NCI-H187 (cell line): ENCODE measurements around the gene DNMT3B.
"Not testable (repeated sequence)": the region's sequence is repeated elsewhere in the genome, so short reads cannot be mapped to it uniquely, and the experiment has no call there.

ENCODE experiments used
- DNase-seq, 2 experiments: peaks; one replicate each; lab custom pipeline; 2025; lab: John Stamatoyannopoulos, UW

Gene DNMT3B

GRCh38 chr20:32763202-32764004, 1.2 kb downstream of the DNMT3B start:
- no peak for DNase-seq

GRCh38 chr20:32764005-32764960, 2.1 kb downstream of the DNMT3B start:
- DNase-seq: no peak

- not testable (repeated sequence) for DNase-seq
These were observed 3.2 kb downstream of the DNMT3B start for GRCh38 chr20:32765230-32765875.

- no peak for DNase-seq
These were observed 5.4 kb downstream of the DNMT3B start for GRCh38 chr20:32767418-32768198.

- no peak for DNase-seq
These were observed 9.9 kb downstream of the DNMT3B start for GRCh38 chr20:32772046-32772445.

GRCh38 chr20:32773223-32773622, 11.0 kb downstream of the DNMT3B start:
- DNase-seq: no peak

- DNase-seq: no peak
These were observed 11.7 kb downstream of the DNMT3B start for GRCh38 chr20:32773855-32774254.

- no peak for DNase-seq
These were observed 13.3 kb downstream of the DNMT3B start for GRCh38 chr20:32775336-32775991.

- DNase-seq: no peak
These were observed 15.2 kb downstream of the DNMT3B start for GRCh38 chr20:32777177-32777956.

GRCh38 chr20:32779500-32780211, 17.5 kb downstream of the DNMT3B start:
- DNase-seq: no peak

GRCh38 chr20:32780278-32780677, 18.1 kb downstream of the DNMT3B start:
- DNase-seq: no peak

- DNase-seq: peak in 1 of 2 experiments; percentile 5
These were observed 18.8 kb downstream of the DNMT3B start for GRCh38 chr20:32780749-32781655.

GRCh38 chr20:32784369-32785080, 22.3 kb downstream of the DNMT3B start:
- DNase-seq: no peak

GRCh38 chr20:32786059-32786760, 24.0 kb downstream of the DNMT3B start:
- DNase-seq: no peak

GRCh38 chr20:32787168-32787567, 25.0 kb downstream of the DNMT3B start:
- no peak for DNase-seq

GRCh38 chr20:32789896-32790750, 27.9 kb downstream of the DNMT3B start:
- peak; percentile 19 to 23 for DNase-seq
